GM19455 (cell line): ENCODE measurements around the gene RSPO4.

ENCODE experiments used
- ATAC-seq: cut with Tn5 transposase; IDR thresholded peaks from one replicate; pipeline ENCODE4 v1.9.1; 2021; ENCODE audit not compliant: unreplicated experiment

The RSPO4 gene

GRCh38 chr20:971346-971745 is 30.8 kb downstream of the RSPO4 start:
- no peak for ATAC-seq

- no peak for ATAC-seq
Measured at GRCh38 chr20:969868-970267, 32.2 kb downstream of the RSPO4 start.

GRCh38 chr20:967796-968742 is 34.0 kb downstream of the RSPO4 start:
- no peak for ATAC-seq

- ATAC-seq: no peak
Measured at GRCh38 chr20:965956-966355, 36.2 kb downstream of the RSPO4 start.

GRCh38 chr20:963795-964194 is 38.3 kb downstream of the RSPO4 start:
- no peak for ATAC-seq

- ATAC-seq: no peak
Measured at GRCh38 chr20:962683-963082, 39.4 kb downstream of the RSPO4 start.

- ATAC-seq: no peak
Measured at GRCh38 chr20:962223-962622, 39.9 kb downstream of the RSPO4 start.

- no peak for ATAC-seq
Measured at GRCh38 chr20:961768-962167, 40.3 kb downstream of the RSPO4 start.

- no peak for ATAC-seq
Measured at GRCh38 chr20:959996-960615, 42.0 kb downstream of the RSPO4 start.

- no peak for ATAC-seq
Measured at GRCh38 chr20:958936-959815, 42.9 kb downstream of the RSPO4 start.

- no peak for ATAC-seq
Measured at GRCh38 chr20:957544-957943, 44.6 kb downstream of the RSPO4 start.

GRCh38 chr20:956330-956951 is 45.7 kb downstream of the RSPO4 start:
- no peak for ATAC-seq

GRCh38 chr20:955656-956055 is 46.5 kb downstream of the RSPO4 start:
- no peak for ATAC-seq

- no peak for ATAC-seq
Measured at GRCh38 chr20:955111-955510, 47.0 kb downstream of the RSPO4 start.

- ATAC-seq: no peak
Measured at GRCh38 chr20:953742-954141, 48.4 kb downstream of the RSPO4 start.

GRCh38 chr20:952196-952795 is 49.8 kb downstream of the RSPO4 start:
- no peak for ATAC-seq

- ATAC-seq: no peak
Measured at GRCh38 chr20:951384-952169, 50.5 kb downstream of the RSPO4 start.

GRCh38 chr20:949717-950116 is 52.4 kb downstream of the RSPO4 start:
- ATAC-seq: no peak

GRCh38 chr20:946826-947225 is 55.3 kb downstream of the RSPO4 start:
- no peak for ATAC-seq

- no peak for ATAC-seq
Measured at GRCh38 chr20:945841-946240, 56.3 kb downstream of the RSPO4 start.
